ENCODE data around the gene ALKBH8.

The ALKBH8 gene

GRCh38 chr11:107472966-107473365 lies 92.6 kb downstream of the ALKBH8 start:
- H3K27ac ChIP-seq (ENCODE audit: extremely low read depth, low read depth, low read length) = no peak overlapping the region
- H3K36me3 ChIP-seq (ENCODE audit: control insufficient read depth in 2 of 2, insufficient read depth in 1 of 2, low read length in 2 of 2) = no peaks in the 10 kb centered on the region
- no peak overlapping the region for H3K4me3 ChIP-seq (ENCODE audit: low read depth, low read length)
- TF ChIP-seq ZNF596 (tag by site-specific recombination; IDR thresholded peaks at IDR 0.05) (no peak), ZNF404 (tag by site-specific recombination; IDR thresholded peaks at IDR 0.05) (no peak), ZFP3 (tag by site-specific recombination; IDR thresholded peaks at IDR 0.05; ENCODE audit: low read depth) (no peak), ZNF175 (tag by site-specific recombination; IDR thresholded peaks at IDR 0.05) (no peak), HOXC10 (CRISPR knock-in tag; IDR thresholded peaks at IDR 0.05) (no peak), ZNF837 (tag by site-specific recombination; IDR thresholded peaks at IDR 0.05) (no peak), ZBTB10 (tag by site-specific recombination; IDR thresholded peaks at IDR 0.05) (no peak), ZNF311 (tag by site-specific recombination; IDR thresholded peaks at IDR 0.05; ENCODE audit: borderline replicate concordance) (no peak), AEBP2 (tag by site-specific recombination; IDR thresholded peaks at IDR 0.05; ENCODE audit: borderline replicate concordance) (no peak), ZNF223 (tag by site-specific recombination; IDR thresholded peaks at IDR 0.05) (no peak), ZNF792 (tag by site-specific recombination; IDR thresholded peaks at IDR 0.05) (no peak)
- ChIA-PET CTCF (interaction anchor here (0.6 kb wide), 2 partner anchors 19 to 222 kb away, joined by 4 read pairs; no protein-coding TSS in a partner anchor), POLR2A (no interaction called here)
- no peaks in the 10 kb centered on the region for H3K4me1 ChIP-seq (ENCODE audit: control insufficient read depth, insufficient read depth, low read length)
- no peaks in the 10 kb centered on the region for H3K9me3 ChIP-seq (ENCODE audit: control insufficient read depth, insufficient read depth, low read depth, low read length)

GRCh38 chr11:107468596-107468995 lies 96.9 kb downstream of the ALKBH8 start:
- CTCF ChIA-PET = no interaction called here
- POLR2A ChIA-PET = no interaction called here
- TF ChIP-seq ZFP3 (tag by site-specific recombination; IDR thresholded peaks at IDR 0.05; ENCODE audit: low read depth) (no peak), ZNF645 (tag by site-specific recombination; IDR thresholded peaks at IDR 0.05) (no peak), ZNF677 (tag by site-specific recombination; IDR thresholded peaks at IDR 0.05) (no peak), ZBTB21 (tag by site-specific recombination; IDR thresholded peaks at IDR 0.05) (no peak), ZNF624 (tag by site-specific recombination; IDR thresholded peaks at IDR 0.05) (no peak), OVOL3 (tag by site-specific recombination; IDR thresholded peaks at IDR 0.05) (no peak), ZBTB1 (tag by site-specific recombination; IDR thresholded peaks at IDR 0.05) (no peak), ZNF776 (tag by site-specific recombination; IDR thresholded peaks at IDR 0.05; ENCODE audit: borderline replicate concordance) (no peak), ZNF114 (tag by site-specific recombination; IDR thresholded peaks at IDR 0.05) (no peak), ZNF2 (tag by site-specific recombination; IDR thresholded peaks at IDR 0.05) (no peak), PRDM1 (tag by site-specific recombination; IDR thresholded peaks at IDR 0.05) (no peak), ZNF623 (tag by site-specific recombination; IDR thresholded peaks at IDR 0.05) (no peak), YY1 (tag by site-specific recombination; IDR thresholded peaks at IDR 0.05) (no peak), GFI1B (tag by site-specific recombination; IDR thresholded peaks at IDR 0.05) (no peak), ZNF350 (tag by site-specific recombination; IDR thresholded peaks at IDR 0.05) (no peak), KLF8 (tag by site-specific recombination; IDR thresholded peaks at IDR 0.05) (no peak)
- Histone ChIP-seq H3K9me3 (ENCODE audit: control insufficient read depth, insufficient read depth, low read depth, low read length) (no peaks in the 10 kb centered on the region), H3K4me3 (ENCODE audit: low read depth, low read length) (no peak overlapping the region), H3K4me1 (ENCODE audit: control insufficient read depth, insufficient read depth, low read length) (no peaks in the 10 kb centered on the region), H3K27ac (ENCODE audit: extremely low read depth, low read depth, low read length) (no peak overlapping the region), H3K36me3 (ENCODE audit: control insufficient read depth in 2 of 2, insufficient read depth in 1 of 2, low read length in 2 of 2) (no peaks in the 10 kb centered on the region)

Data from HEK293 (cell line).